GM19372 (cell line): Measurements from ENCODE around the gene OTX1.
"Not testable (repeated sequence)": the region's sequence is repeated elsewhere in the genome, so short reads cannot be mapped to it uniquely, and the experiment has no call there.

ENCODE experiments used
- ATAC-seq: cut with Tn5 transposase; IDR thresholded peaks from one replicate; pipeline ENCODE4 v1.9.1; 2021; ENCODE audit warnings: mild to moderate bottlenecking, low read depth, moderate library complexity; ENCODE audit not compliant: unreplicated experiment

Gene OTX1

DNA sequence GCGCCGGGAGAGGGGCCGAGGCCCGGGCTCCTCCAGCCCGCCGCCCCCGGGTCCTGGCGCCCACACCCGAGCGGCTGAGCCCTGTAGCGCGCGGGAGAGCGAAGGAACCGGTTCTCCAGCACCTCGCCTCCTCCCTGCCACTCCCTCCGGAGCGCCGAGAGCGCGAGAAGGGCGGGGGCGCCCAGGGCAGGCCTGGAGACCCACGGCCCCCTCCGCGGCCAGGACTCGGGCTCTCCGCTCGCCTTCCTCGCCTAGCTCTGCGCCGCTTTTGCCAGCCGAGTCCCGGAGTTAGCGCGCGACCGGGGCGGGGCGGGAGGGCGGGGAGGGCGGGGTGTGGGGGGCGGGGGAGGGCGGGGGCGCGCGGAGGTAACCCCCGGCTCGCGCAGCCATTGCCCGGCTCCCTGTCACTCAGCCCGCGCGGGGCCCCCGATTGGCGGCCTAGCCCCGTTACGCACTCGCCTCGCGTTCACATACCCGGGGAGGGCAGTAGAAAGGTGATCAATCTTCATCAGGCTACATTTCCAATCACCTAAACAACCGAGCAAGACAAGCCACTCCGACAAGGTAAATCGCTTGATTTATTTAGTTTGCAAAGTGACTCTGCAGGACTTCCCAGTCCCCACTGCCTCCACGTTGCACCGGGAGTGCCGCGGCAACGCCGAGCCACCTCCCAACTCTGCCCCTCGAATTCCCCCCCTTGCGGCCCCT is at the start of gene OTX1:
OTX1 (plus strand) TSS at position 497 of the 708 bp plus-strand sequence. CDS start 2,161 bp downstream, outside the sequence.
- peak; percentile 79 for ATAC-seq

DNA sequence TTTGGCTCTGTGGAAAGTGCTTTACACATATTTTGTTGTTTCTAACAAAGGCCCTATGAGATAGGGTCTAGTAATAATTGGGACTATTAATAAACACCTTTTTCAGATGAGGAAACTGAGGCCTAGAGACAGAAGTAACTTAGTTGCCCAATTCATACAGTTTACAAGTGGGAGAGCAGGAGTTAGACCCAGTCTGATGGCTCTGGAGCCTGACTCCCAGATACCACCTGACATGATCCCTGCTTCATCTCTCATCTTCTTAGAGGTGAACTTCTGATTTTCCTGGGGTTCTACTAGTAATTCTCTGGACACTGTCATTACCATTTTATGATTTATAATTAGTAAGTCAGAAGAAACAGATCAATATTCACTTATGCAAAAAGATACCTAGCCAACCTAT is 49.1 kb upstream of the OTX1 start:
- no peak for ATAC-seq

DNA sequence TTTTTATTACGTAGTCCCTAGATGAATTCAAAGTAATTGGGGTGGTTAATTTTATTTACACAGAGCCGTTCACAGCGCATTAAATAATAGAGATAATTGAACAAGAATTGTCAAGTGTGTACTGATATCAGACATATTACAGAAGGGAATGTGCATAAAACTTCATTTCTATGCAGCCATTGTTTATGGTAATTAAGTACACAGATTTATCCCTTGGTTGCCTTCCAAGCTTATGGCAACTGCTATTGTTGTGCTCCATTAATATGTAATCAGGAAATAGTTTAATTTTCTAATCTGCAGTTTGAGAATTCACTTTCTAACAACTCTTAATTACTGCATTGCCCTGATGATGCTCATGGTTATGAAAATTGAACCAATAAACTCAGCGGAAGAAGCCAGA is 47.3 kb upstream of the OTX1 start:
- no peak for ATAC-seq

DNA sequence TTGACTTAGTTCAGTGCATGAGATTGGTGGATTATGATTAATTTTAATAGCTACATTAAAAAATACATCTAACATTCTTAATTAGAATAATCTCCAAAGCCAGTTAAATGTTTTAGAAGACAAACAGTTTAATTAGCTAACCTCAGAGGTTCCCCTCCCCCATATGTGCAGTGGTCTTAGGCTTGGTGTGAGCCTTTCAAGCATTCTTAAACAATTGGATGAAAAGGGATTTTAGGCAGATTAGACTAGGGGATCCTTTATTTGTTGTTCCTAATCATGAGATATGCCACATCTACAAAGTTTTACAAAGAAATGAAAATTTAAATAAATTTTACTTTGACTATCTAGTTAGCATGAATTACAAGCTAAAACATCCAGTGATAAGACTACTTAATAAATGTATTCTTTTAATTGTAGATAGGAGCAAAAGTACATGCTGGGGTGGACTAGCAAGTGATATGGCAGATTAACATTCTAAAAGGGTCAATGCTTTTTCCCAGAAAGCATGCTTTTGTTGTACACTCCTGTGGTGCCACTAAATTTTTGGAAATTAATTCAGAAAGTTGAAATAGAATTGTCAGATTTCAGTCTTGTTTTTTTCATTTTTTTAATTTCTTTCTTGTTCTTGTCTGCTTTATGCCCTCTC is 42.7 kb upstream of the OTX1 start:
- no peak for ATAC-seq

DNA sequence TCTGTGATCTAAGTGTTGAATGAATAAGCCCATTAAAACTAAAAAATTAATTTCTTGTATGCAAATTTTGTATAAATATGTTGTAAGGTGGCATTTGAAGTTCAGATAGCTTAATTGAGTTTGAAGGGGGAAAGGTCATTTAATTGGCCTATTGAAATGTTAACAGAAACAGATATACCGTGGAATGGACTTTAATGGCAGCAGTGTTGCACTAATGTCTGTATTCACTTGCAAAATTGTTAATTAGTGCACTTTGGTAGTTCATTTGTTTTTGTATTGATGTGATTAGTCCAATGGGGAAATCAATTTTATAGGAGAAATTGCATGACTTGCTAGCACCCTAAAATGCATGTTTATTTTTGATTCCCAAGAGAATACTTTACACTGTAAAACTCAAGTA is 41.8 kb upstream of the OTX1 start:
- ATAC-seq: no peak

DNA sequence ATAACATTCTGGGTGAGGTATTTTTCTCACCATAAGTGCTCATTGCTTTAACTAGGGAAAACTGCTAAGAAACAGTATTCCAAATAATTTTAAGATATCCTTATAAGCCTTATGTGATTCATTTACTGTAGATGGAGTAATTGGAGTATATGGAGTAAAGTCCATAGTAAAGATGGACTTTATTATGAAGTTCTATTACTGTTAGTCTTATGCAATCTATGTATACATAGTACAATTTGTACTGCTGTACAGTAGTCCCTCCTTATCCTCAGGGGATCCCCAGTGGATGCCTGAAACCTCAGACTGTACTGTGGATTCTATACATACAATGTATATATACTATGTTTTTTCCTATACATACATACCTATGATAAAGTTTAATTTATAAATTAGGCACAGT is 41.1 kb upstream of the OTX1 start:
- ATAC-seq: no peak

DNA sequence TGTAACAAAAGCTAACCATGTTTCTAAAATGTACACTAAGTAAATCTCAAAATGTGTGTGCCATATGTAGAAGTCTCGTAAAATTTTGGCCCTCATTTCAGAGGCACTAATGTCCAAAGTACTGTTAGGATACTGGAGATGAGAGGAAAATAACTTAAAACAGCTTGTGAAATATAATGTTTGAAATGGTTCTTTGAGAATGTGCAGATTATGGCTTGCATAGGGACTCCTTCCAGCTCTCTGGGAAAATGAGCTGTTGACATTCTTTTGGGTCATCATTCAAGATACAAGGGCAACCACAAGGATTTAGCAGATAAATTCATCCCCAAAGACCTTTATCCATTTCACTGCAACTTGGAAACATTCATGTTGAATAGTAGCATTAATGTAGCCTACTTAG is 38.1 kb upstream of the OTX1 start:
- ATAC-seq: no peak

DNA sequence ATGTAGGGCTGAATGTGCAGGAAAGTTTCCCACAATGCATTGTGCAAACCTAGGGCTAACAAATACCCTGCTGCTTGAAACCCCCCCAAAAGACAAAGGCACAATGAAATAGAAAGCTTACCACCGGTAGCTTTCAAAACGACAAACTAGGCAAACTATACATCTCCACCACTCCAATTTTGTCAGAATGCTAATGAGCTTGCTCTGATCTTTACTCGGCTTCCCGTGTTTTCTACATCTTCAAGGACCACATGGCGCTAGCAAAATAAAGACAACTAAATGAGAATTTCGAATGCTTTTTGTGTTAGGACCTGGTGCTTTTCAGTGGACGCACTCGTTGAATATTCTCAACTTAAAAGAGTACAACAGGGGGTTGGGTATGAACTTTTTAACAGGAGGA is 37.2 kb upstream of the OTX1 start:
- no peak for ATAC-seq

DNA sequence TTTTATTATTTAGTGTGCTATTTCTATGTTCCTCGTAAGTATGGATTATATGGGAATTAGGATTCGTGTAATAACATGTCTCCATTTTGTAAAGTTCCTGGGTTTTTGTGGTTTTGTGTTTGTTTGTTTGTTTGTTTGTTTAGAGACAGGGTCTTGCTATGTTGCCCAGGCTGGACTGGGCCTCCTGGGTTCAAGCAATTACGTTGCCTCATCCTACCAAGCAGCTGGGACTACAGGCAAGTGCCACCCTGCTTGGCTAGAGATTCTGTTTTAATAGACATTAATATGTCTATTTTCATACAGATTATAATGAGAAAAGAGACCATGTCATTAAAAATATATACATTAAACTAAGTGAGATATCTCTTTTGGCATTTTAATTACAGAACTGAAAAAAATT is 35.2 kb upstream of the OTX1 start:
- no peak for ATAC-seq

DNA sequence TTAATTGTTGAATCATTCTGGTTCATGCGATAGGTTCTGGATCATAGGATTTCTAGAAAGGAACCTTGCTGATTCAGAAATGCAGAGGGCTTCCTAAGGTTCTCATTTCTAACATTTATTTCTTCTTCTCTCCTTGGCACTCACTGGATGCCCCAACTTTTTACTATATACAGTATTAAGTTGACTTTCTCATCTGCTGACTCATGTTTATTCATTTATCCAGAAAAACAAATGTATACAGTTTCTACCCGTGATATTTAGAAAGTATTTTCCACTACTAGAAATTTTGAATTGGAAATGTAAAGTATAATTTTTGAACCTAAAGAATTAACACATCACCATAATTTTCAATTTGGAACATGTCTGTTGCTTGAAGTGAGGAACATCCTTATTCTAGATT is 32.2 kb upstream of the OTX1 start:
- ATAC-seq: no peak

DNA sequence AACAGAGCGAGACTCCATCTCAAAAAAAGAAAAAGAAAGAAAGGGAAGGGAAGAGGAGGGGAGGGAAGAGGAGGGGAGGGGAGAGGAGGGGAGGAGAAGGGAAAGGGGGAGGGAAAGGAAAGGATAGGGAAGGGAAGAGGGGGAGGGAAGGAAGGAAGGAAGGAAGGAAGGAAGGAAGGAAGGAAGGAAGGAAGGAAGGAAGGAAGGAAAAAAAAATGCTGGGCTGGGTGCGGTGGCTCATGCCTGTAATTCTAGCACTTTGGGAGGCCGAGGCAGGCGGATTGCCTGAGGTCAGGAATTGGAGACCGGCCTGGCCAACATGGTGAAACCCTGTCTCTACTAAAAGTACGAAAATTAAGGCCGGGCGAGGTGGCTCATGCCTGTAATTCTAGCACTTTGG is 30.9 kb upstream of the OTX1 start:
- not testable (repeated sequence) for ATAC-seq

DNA sequence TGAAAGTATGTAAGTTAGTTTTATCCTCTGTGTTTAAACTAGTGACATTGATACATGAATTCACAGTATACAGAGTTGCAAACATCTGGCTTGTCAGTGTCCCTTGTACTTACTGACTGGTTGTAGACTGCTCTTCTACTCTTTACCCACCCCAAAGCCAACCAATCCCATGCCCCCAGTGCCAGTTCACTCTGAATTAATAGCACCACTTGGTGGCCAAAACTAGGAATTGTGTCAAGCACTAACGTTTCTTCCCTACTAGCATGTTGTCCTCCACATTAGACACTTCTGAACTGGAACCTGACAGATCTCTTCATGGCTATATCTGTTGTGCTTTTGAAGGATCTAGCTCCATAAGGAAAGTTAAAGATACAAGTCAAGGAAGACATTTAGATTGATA is 27.2 kb upstream of the OTX1 start:
- no peak for ATAC-seq

DNA sequence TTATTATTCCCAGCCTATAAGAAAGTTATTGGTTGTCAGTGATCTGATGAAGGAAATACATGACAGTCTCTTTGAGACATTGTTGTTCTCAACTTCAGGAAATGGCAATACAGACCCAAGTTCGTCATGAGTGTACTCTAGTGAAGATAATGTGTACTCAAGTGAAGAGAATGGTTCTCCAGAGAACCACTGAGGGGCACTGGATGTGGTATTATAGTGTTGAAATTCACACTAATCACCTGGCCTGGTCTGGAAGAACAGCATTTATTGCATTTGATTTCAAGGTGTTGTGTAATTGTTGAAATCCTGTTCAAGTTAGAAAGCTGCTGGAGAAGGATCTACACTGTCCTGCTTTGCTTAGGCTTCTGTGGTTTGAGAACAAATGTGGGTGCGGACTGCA is 23.4 kb upstream of the OTX1 start:
- ATAC-seq: no peak

DNA sequence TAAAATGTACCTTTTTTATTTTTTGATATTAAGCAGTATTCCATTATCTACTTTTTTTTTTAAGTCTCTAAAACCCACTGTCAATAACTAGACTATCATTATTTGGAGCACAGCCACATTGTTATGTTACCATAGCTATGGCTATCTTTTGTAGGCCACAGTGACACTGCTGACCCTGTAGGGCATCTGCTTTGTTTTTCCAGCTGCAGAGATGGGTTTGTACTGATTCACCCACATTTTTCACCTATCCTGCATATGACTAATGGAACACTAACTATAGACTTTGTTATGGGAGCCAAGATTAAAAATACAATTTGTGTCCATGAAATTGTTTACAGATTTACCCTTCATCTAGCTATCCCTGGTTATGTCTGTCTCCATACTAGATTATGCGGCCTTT is 21.6 kb upstream of the OTX1 start:
- no peak for ATAC-seq

DNA sequence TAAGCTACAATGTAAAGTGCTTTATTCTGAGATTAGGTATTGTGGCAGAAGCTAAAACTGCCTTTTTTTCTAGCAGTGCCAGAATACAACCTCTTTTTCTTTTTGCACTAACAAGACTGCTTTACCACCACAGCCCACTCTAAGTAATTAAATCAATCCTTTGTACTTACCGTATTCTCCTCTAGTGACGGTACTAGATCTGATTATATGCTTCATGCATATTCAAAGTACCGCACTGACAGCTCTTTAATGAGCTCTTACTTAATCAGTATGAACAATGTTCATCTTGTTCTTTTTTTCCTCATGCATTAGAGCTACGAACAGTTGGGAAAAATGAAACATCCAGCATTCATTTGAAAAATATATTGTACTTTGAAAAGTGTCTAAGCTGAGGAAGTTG is 16.1 kb upstream of the OTX1 start:
- ATAC-seq: no peak

DNA sequence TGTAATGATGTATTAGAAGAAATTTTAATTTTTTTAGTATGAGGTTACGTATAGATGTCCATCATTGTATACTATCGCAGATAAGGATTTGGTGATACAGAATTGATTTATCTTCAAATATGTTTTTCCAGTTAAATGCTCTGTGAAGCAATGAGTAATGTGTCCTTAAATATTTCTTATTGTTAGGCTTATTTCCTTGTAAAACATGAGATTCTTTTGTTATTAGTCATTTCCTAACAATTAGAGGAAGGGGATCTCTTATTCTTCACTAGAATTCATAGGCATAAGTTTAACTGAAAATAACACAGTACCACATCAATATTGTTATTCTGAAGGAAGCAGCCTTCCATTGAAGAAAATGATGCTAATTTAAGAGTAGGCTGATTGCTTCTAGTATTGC is 15.5 kb upstream of the OTX1 start:
- ATAC-seq: no peak

DNA sequence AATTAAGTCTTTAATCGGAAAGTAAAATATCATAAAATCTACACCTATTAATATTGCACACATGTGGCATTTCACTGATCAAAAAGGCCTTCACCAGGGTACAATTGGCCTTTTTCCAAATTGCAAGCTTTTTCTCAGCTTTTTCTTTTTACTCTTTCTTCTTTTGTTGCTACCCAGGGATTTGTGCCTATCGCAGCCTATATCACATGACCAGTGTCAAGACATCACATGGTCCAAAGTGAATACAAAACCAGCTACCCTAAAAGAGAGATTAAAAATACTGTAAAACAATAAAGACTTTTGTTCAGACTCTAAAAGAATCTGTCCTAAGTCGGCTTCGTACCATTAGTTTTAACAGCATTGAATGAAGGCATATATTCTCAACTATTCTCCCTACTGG is 15.0 kb upstream of the OTX1 start:
- ATAC-seq: no peak

DNA sequence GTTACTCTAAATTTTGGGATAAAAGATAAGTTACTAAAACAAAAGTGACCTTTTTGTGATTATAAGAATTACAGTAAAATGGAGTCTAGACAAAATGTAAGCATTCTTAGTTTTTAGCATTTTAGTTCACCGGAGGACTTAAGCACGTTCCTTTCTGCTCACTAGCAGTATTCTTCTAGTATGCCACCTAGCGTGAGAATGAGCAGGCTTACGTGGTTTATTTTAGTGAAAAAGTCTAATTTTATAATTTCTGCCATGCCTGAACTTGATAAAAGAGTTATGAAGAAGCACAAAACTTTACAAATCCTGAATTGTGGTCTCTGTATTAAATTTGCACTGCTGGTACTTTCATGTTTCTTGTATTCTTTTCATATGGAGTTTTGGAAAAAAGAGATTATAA is 12.6 kb upstream of the OTX1 start:
- no peak for ATAC-seq

DNA sequence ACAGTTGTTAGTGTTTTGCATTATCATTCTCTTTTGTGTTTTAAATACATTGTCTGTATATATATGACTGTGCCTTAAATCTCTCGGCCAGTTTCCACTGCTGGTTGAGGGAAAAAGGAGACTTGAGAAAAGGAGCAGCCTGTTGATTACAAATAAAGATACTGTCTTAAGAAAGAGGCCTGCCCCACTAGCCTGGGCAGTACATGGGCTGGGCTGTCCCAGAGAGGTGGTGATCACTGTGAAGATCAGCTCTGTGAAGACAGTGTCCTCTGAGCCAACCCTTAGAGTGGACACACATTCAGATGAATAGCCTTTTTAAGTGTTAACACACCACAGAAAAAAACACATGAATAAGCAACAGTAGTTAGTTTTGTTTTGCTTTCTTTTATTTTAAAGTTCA is 10.0 kb upstream of the OTX1 start:
- no peak for ATAC-seq

DNA sequence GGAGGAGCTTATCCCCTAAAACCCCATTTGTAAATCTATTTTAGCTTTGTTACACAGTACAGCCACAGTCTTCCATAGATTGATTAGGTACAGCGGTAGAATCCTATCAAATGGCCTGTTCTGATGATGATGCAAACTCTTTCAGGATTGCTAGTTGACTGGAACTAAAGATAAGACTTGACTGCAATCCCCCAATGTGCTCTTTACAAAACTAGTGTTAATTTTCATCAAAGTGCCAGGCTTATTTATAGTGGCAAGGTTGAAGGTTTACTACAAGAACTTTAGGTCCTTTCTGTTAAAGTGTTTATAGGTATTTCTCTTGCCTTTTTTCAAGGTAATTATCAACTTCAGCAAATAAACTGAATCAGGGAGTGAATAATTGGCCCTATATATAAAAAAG is 9.0 kb upstream of the OTX1 start:
- ATAC-seq: no peak

DNA sequence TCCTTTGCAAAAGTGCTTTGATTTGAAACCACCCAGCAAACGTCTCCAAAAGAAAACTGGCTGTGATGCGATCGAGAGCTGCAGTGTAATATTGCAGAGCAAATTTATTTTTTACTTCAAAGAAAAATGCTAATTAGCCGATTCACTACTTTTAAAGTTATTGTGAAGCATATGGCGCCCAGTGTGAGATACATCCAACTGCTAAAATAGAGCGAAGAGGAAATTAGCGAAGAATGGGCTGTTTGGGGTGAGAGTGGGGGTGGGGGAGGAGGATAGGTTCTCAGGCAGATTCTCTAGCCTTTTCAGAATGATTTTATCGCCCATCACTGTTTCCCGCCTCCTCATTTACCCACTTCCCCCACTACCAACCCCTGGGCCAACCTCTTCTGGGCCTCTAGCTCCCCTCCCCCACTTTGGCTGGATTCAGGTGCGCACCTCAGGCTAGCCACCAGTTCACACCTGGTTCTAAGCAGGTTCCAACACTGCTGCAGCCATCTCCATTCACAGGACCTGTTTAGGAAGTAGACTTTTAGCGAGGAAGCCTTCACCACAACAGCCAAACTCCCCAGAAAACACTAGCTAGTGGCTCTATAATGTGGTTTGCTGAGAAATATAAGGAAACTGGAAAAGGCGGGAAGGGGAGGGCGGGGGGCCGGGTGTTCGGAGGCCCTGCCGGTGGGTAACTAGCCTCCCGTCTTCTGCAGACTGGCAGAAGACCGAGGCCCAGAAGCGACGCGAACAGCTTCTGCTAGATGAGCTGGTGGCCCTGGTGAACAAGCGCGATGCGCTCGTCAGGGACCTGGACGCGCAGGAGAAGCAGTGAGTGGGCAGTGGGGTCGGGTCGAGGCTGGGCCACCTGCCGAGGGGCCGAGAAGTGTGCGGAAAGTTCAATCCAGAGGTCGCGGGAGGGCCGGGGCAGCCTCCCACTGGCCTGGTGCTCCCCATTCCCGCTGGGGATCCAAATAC is 6.0 kb upstream of the OTX1 start:
- ATAC-seq: no peak
